GM18951 (cell line): ENCODE data around the gene INPP5B.
"Not testable (repeated sequence)": the region's sequence is repeated elsewhere in the genome, so short reads cannot be mapped to it uniquely, and the experiment has no call there.

Source experiments
- POLR2A ChIP-seq: IDR thresholded peaks from 4 replicates; pipeline ENCODE4 v1.6.1; 2011; ENCODE audit warnings: mild to moderate bottlenecking; ENCODE audit not compliant: insufficient read length, insufficient read depth; ENCODE audit errors: extremely low read depth
- in situ Hi-C: fragments of 300-500 bp; cut with MboI; formaldehyde crosslinking; loops from one replicate; pipeline ENCODE4 v1.12.0; 2022; ENCODE audit warnings: low sequenced_read_pairs, mixed read lengths, inconsistent platforms; ENCODE audit not compliant: unreplicated experiment

INPP5B gene

DNA sequence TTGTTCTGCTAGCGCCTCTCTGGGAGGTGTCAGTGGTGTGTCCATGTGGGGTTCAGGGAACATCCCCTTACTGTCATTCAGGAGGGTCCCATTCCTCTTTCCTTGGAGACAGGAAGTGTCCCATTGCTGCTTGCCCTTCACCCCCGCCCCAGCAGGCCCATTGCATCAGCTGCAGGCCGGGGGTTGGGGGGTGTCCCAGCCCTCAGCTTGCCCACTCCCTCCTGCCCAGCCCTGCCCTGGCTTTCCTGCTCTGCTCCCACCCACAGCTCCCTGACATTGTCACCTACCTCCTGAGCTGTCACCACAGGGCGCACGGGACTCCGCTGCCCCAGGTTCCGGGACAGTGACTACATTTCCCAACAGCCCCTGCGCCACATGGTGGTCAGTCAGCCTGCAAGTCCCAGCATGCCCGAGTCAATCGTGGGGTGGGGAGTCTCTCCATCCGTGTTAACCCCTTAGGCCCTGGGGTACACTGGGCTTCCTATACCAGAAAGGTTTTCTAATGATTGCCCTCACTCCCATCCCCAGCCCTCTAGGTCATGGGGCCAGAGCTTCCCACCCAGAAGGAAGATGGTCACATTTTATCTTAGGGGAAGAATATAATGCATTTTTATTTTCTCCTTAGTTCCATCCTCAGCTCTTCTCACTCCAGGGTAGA lies at the start of gene INPP5B:
Gene INPP5B (minus strand): TSS at position 351 of the 658 bp plus-strand sequence. CDS start 745 bp downstream, outside the sequence.
- TF ChIP-seq POLR2A = peak; percentile 51

DNA sequence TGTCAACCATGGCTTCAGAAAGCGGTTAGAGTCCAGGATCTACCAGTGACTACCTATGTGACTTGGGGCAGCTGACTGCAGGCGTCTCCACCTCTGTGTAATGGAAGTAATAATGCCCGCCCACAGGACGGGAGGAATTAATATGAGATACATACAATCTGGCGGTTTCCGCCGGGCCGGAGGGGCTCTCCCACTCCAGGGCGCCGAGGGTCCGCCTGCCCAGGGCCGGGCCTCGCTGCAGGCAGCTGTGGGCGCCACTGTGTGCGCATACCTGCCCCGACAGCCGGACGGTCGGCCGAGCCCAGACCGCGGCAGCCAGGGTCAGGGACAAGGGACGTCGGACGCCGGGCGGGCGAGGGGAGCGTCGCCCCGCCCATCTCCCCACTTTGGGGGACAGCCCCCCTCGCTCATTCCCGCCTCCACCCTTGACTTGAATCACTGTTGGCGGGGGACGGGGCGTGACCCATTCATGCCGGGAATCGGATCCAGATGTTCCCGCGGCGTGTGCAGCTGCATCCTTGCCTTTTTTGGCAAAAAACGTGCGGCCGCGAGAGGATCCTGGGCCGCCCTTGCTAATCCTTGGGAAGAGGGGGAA lies 49.0 kb upstream of the INPP5B start:
- in situ Hi-C loops = loop anchor here (25.0 kb wide), 1 partner anchor 409 kb away; the partner anchor contains the start of gene GNL2

More for the DNA sequence above, at the start of gene INPP5B:
- in situ Hi-C loops = no loop called here

DNA sequence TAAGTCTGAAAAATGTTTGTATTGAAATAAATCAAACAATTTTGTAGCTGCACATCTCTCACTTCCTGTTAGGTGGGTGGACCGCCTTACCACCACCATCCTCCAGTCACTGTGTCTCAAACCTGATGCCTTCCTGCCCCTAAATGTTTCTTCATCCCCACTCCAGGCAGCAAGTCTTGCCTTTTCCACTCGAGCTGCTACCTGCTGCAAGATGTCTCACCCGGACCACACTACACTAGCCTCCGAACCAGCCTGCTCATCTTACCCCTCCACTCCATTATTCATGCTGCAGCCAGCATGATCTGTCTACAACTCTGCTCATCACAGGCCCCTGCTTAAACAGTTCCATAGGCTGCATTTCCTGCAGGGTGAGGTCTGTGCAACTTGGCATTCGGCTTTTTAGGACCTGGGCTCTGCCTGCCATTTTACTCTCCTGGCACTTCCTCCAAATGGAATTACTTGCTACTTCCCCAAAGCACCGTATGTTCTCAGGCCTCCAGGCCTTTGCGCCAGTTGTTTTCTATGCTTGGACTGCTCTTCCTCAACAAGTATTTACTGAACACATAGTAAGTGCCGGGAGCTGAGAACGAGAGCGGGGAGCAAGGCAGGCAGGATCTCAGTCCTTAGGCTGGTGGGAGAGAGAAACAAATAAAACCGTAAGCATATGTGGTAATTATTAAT lies 48.2 kb upstream of the INPP5B start:
- in situ Hi-C loops = loop anchor here (25.0 kb wide), 1 partner anchor 408 kb away; the partner anchor contains the start of gene GNL2
- TF ChIP-seq POLR2A = no peak

More for the DNA sequence above, 49.0 kb upstream of the INPP5B start:
- TF ChIP-seq POLR2A = no peak

DNA sequence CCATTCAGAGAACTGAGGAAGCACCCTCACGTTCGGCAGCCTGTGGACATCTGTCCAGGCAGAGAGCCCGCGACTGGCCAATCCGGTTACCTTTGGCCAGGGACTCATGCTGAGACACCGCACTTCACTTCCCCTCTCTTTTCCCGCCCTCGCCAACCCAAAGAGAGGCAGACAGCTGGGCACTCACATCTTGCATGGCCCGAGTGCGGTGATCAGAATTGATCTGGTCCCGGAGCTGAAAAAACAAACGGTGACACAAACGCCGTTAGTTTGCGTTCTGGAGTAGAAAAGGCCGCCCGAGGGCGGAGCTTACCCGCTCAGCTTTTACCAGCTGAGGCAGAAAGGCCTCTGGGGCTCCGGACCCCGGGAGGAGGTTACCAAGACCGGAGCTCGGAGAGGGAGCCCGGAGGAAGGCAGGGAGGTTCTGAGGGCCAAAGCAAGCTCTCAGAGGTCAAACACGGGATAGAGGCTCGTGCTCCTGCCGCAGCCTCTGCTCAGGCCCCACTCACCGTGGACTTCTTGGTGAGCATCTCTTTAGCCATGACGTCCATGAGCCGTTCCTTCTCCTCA lies 42.6 kb upstream of the INPP5B start:
- TF ChIP-seq POLR2A = no peak
- in situ Hi-C loops = loop anchor here (25.0 kb wide), 1 partner anchor 402 kb away; the partner anchor contains the start of gene GNL2

DNA sequence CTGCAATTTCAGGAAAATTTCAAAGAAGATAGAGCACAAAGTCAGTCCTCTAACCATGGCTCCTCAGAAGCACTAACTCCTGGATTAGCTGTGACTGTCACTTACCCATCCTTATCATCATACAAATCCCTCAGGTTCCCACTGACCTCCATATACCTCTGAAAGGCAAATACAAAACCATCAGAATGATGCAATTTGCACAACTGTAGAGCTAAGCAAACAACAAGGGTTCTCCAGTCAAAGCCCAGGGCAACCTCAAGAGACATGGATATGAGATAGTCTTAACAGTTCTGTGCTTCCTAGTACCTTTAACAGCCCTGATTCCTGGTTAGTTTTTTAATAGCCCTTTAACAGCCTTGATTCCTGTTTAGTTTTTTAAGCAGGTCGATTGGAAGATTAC lies 40.8 kb upstream of the INPP5B start:
- no peak for TF ChIP-seq POLR2A
- in situ Hi-C loops = loop anchor here (25.0 kb wide), 1 partner anchor 400 kb away; the partner anchor contains the start of gene GNL2

DNA sequence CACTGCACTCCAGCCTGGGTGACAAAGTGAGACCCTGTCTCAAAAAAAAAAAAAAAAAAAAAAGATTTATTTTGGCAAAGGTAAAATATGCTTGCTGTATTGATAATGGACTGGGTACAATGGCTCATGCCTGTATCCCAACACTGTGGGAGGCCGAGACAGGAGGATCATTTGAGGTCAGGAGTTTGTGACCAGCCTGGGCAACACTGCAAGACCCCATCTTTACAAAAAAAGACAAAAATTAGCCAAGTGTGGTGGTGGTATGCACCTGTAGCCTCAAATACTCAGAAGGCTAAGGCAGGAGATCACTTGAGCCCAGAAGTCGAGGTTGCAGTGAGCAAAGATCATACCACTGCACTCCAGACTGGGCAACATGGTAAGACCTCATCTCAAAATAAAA lies 36.7 kb upstream of the INPP5B start:
- TF ChIP-seq POLR2A = no peak
- in situ Hi-C loops = loop anchor here (25.0 kb wide), 1 partner anchor 396 kb away; the partner anchor contains the start of gene GNL2

DNA sequence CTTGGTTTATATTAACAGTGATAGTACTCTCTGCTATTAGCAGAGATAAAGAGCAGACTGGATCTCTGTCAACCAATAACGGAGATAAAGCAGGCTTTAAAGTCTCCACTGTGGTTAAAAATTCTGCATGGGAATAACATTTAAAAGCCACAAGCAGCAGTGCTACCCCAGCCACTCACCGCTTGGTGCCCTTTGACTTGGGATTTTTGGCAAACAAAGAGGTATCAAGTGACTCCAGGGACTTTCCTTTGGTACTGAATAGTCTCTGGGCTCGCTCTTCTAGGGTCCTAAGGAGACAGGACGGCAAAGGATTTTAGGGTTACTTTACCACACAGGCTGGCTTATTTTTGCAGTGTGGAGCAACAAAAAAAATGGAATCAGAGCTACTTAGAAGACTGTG lies 31.7 kb upstream of the INPP5B start:
- in situ Hi-C loops = loop anchor here (25.0 kb wide), 1 partner anchor 391 kb away; the partner anchor contains the start of gene GNL2
- no peak for TF ChIP-seq POLR2A

DNA sequence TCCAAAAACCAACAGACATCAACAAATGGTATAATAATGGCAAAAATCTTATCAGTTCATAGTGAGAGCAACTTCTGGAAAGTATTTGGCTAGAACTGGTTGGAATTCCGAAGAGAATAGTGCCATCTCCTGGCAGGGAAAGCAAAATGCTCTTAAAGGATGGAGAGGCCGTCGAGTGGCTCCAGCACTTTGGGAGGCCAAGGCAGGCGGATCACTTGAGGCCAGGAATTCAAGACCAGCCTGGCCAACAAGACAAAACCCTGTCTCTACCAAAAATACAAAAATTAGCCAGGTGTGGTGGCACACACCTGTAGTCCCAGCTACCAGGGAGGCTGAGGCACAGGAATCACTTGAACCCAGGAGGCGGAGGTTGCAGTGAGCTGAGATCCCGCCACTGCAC lies 28.2 kb upstream of the INPP5B start:
- in situ Hi-C loops = loop anchor here (25.0 kb wide), 1 partner anchor 388 kb away; the partner anchor contains the start of gene GNL2

DNA sequence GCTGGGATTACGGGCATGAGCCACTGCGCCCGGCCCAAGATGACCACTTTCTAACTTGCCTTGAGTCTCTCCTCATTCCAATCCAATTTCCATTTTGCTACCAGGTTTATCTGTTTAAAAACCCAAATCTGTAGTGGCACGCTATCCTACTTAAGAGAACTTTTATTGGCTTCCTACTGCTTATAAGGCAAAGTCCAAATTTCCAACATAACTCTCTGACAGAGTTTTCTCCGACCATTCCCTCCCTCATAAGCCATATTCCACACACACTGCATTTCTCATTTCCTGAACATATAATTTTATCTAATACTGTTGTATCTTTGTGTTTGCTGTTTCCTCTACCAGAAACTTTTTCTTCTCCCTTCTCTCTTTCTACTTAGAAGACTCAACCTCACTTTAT lies 27.7 kb upstream of the INPP5B start:
- TF ChIP-seq POLR2A = no peak
- in situ Hi-C loops = no loop called here

DNA sequence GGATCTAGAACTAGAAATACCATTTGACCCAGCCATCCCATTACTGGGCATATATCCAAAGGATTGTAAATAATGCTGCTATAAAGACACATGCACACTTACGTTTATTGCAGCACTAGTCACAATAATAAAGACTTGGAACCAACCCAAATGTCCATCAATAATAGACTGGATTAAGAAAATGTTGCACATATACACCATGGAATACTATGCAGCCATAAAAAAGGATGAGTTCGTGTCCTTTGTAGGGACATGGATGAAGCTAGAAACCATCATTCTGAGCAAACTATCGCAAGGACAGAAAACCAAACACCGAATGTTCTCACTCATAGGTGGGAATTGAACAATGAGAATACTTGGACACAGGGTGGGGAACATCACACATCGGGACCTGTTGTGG lies 26.8 kb upstream of the INPP5B start:
- in situ Hi-C loops = not testable (repeated sequence)

DNA sequence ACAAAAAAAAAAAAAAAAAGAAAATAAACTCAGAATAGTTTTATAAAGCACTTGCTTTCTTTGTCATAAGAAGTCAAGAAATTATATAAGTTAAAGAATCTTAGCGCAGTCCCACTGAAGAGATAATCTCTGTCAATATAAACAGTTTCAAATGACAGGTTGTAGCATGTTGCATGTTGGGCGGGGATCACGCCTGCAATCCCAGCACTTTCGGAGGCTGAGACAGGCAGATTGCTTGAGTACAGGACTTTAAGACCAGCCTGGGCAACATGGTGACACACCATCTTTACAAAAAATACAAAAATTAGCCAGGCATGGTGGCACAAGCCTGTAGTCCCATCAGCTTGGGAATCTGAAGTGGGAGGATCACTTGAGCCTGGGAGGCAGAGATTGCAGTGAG lies 18.4 kb upstream of the INPP5B start:
- in situ Hi-C loops = no loop called here
- TF ChIP-seq POLR2A = no peak

DNA sequence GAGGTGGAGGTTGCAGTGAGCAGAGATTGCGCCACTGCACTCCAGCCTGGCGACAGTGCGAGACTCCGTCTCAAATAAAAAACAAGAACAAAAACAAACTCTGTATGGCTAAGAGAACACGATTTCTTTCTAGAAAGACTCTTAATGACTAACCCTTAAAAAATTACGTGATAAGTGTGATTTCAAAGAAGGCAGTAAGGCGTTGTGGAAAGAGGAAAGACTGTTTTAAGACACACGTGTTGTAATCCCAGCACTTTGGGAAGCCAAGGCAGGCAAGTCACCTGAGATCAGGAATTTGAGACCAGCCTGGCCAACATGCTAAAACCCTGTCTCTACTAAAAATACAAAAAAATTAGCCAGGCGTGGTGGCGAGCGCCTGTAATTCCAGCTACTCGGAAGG lies 17.3 kb upstream of the INPP5B start:
- in situ Hi-C loops = not testable (repeated sequence)

DNA sequence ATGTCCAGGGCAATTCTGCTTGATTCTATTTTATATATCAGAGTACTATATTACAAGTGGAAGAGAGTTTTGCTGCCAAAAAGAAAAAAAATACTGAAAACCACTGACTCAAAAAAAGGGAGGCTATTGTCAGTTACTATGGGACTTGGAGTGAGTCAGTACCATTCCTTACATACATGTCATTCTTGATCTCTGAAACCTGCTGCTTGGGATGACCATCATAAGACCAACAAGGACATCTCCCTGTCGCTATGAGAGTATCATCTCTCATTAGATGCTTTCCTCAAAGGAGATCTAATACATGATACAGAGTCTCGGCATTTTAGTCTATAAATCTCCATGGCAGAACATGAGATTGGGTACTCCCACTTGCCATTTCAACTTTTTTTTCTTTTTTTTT lies 11.8 kb upstream of the INPP5B start:
- in situ Hi-C loops = no loop called here
- TF ChIP-seq POLR2A = no peak
